SK-N-SH treated with all-trans-retinoic acid at 6 μM for 48 hours (cell line): ENCODE data around the gene TCERG1L.

Experiments
- ATAC-seq: fragments of 200-7000 bp; cut with Tn5 transposase; 3 replicates; pipeline ENCODE4 v1.9.1; 2020; ENCODE audit warnings: mild to moderate bottlenecking, moderate library complexity
- ARNTL ChIP-seq: fragments of 450-650 bp; formaldehyde crosslinking; IDR thresholded peaks from 2 replicates; pipeline ENCODE4 v1.5.0; 2020; ENCODE audit warnings: low read depth, mild to moderate bottlenecking, moderate library complexity, borderline replicate concordance
- BACH2 ChIP-seq: fragments of 250-450 bp; sonication (Bioruptor Pico); IDR thresholded peaks from 2 replicates; pipeline ENCODE4 v1.9.0; 2021; ENCODE audit warnings: mild to moderate bottlenecking, borderline replicate concordance
- CSDC2 ChIP-seq: fragments of 250-450 bp; sonication (Bioruptor Pico); IDR thresholded peaks from 2 replicates; pipeline ENCODE4 v1.5.0; 2020; ENCODE audit warnings: mild to moderate bottlenecking, moderate library complexity
- ESRRG ChIP-seq: fragments of 250-450 bp; sonication (Bioruptor Pico); IDR thresholded peaks from 2 replicates; pipeline ENCODE4 v1.6.1; 2021; ENCODE audit warnings: mild to moderate bottlenecking
- GLIS3 ChIP-seq: fragments of 250-450 bp; sonication (Bioruptor Pico); IDR thresholded peaks from 2 replicates; pipeline ENCODE4 v1.5.0; 2020; ENCODE audit warnings: mild to moderate bottlenecking, moderate library complexity
- OSR1 ChIP-seq: fragments of 250-450 bp; sonication (Bioruptor Pico); IDR thresholded peaks from 2 replicates; pipeline ENCODE4 v1.8.0; 2022; ENCODE audit warnings: moderate library complexity, mild to moderate bottlenecking, inconsistent platforms
- SNAI2 ChIP-seq: fragments of 250-450 bp; sonication (Bioruptor Pico); IDR thresholded peaks from 2 replicates; pipeline ENCODE4 v1.5.0; 2020; ENCODE audit warnings: mild to moderate bottlenecking, moderate library complexity
- ZNF565 ChIP-seq: fragments of 450-650 bp; formaldehyde crosslinking; conservative IDR thresholded peaks from 2 replicates; pipeline ENCODE4 v1.5.0; 2020; ENCODE audit warnings: low read depth, mild to moderate bottlenecking, moderate library complexity
- ZNF70 ChIP-seq: fragments of 450-650 bp; formaldehyde crosslinking; IDR thresholded peaks from 2 replicates; pipeline ENCODE4 v1.5.0; 2020; ENCODE audit warnings: mild to moderate bottlenecking, moderate library complexity
- ZNF8 ChIP-seq: fragments of 450-650 bp; formaldehyde crosslinking; IDR thresholded peaks from 2 replicates; pipeline ENCODE4 v1.5.0; 2020; ENCODE audit warnings: mild to moderate bottlenecking, moderate library complexity
- TF ChIP-seq, protein P1 (sequence below): fragments of 250-450 bp; sonication (Bioruptor Pico); IDR thresholded peaks from 2 replicates; pipeline ENCODE4 v1.8.0; 2020; ENCODE audit warnings: mild to moderate bottlenecking, moderate library complexity, borderline replicate concordance
- TF ChIP-seq, protein P2 (sequence below): fragments of 250-450 bp; sonication (Bioruptor Pico); IDR thresholded peaks from 2 replicates; pipeline ENCODE4 v1.5.1; 2020; ENCODE audit warnings: low read depth, mild to moderate bottlenecking, moderate library complexity
- TF ChIP-seq, protein P3 (sequence below): fragments of 250-450 bp; sonication (Bioruptor Pico); IDR thresholded peaks from 2 replicates; pipeline ENCODE4 v1.5.0; 2020; ENCODE audit warnings: mild to moderate bottlenecking, moderate library complexity
- TF ChIP-seq, protein P4 (sequence below): fragments of 250-450 bp; sonication (Bioruptor Pico); IDR thresholded peaks from 2 replicates; pipeline ENCODE4 v1.8.0; 2021; ENCODE audit warnings: low read depth, mild to moderate bottlenecking, moderate library complexity, borderline replicate concordance

Gene TCERG1L

DNA sequence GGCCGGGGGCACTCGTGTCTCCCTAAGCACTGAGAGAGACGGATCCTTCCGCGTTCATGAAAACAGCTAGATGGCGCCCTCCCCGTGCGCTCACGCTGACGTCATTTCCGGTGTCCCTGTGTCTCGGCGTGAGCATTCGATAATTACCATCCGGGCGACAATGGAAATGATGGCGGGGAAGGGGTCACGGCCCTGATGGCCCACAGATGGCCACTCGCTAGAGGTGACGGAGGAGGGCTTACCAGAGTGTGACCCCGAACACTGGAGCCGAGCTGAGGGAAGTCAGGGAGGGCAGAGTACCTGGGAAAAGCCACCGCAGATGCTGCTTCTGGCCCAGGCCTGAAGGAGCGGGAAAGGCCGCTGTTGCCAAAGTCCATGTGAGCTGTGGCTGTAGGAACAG is 222.9 kb downstream of the TCERG1L start (continued):
- TF ChIP-seq, protein P1, sequence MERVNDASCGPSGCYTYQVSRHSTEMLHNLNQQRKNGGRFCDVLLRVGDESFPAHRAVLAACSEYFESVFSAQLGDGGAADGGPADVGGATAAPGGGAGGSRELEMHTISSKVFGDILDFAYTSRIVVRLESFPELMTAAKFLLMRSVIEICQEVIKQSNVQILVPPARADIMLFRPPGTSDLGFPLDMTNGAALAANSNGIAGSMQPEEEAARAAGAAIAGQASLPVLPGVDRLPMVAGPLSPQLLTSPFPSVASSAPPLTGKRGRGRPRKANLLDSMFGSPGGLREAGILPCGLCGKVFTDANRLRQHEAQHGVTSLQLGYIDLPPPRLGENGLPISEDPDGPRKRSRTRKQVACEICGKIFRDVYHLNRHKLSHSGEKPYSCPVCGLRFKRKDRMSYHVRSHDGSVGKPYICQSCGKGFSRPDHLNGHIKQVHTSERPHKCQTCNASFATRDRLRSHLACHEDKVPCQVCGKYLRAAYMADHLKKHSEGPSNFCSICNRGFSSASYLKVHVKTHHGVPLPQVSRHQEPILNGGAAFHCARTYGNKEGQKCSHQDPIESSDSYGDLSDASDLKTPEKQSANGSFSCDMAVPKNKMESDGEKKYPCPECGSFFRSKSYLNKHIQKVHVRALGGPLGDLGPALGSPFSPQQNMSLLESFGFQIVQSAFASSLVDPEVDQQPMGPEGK, result no peak
- TF ChIP-seq CSDC2 (CRISPR knock-in tag) (no peak), BACH2 (CRISPR knock-in tag) (no peak)

DNA sequence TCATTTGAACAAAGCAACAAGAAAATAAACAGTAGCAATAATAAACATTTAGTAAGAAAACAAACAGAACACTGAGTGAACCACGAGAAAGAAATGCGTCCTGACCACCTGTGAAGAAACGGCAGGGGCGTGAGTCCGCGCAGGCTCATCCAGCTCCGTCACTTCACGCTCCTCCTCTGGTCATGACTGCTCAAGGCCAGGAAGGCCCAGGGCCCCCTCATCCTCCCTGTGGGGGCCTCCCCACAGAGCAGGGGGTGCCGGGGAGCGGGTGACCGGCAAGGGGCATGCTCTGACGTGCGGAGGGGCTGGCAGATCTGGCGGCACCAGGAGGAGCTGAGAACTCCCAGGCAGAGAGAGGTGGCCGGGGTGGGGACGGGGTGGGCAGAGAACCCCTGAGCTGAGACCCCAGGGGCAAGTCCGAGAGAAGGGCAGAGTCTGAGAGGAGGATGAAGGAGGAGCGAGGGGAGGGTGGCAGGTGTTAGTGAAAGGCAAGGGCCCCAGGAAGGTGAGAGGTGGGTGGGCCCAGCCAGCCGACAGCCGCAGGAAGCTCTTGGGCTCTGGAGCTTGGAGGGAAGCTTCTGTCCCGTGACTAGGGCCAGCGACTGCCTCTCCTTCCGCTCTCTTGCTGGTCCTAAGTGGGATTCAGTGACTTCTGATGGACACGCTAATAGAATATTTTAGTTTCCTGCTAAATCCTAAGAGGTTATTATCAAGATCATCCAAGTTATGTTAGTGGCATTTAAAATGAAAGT is 223.9 kb downstream of the TCERG1L start:
- TF ChIP-seq GLIS3 (CRISPR knock-in tag), result no peak
- no peak for ATAC-seq

DNA sequence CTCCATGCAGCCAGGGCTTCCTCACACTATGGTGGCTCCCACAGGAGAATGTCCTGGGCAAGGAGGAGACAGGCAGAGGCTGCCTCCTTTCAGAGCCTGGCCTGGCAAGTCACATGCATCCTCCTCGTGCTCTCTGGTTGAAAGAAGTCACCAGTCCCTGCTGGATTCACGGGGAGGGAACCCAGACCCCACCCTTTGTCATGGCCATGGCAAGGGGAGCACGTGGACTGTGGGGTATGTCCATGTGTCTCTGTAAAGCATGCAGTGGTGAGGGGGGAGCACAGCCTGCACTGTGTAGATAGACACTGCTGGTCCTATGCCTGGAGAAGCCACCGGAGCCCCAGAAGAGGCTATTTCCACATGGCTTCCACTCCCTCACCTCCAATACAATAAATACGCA is 225.0 kb downstream of the TCERG1L start:
- no peak for ATAC-seq
- TF ChIP-seq ZNF565 (CRISPR knock-in tag), result 0 out of 2 replicates have a peak, but pooled peaks have one; percentile 38
- TF ChIP-seq, protein P2, sequence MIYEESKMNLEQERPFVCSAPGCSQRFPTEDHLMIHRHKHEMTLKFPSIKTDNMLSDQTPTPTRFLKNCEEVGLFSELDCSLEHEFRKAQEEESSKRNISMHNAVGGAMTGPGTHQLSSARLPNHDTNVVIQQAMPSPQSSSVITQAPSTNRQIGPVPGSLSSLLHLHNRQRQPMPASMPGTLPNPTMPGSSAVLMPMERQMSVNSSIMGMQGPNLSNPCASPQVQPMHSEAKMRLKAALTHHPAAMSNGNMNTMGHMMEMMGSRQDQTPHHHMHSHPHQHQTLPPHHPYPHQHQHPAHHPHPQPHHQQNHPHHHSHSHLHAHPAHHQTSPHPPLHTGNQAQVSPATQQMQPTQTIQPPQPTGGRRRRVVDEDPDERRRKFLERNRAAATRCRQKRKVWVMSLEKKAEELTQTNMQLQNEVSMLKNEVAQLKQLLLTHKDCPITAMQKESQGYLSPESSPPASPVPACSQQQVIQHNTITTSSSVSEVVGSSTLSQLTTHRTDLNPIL (CRISPR knock-in tag), result no peak
- TF ChIP-seq, protein P3, sequence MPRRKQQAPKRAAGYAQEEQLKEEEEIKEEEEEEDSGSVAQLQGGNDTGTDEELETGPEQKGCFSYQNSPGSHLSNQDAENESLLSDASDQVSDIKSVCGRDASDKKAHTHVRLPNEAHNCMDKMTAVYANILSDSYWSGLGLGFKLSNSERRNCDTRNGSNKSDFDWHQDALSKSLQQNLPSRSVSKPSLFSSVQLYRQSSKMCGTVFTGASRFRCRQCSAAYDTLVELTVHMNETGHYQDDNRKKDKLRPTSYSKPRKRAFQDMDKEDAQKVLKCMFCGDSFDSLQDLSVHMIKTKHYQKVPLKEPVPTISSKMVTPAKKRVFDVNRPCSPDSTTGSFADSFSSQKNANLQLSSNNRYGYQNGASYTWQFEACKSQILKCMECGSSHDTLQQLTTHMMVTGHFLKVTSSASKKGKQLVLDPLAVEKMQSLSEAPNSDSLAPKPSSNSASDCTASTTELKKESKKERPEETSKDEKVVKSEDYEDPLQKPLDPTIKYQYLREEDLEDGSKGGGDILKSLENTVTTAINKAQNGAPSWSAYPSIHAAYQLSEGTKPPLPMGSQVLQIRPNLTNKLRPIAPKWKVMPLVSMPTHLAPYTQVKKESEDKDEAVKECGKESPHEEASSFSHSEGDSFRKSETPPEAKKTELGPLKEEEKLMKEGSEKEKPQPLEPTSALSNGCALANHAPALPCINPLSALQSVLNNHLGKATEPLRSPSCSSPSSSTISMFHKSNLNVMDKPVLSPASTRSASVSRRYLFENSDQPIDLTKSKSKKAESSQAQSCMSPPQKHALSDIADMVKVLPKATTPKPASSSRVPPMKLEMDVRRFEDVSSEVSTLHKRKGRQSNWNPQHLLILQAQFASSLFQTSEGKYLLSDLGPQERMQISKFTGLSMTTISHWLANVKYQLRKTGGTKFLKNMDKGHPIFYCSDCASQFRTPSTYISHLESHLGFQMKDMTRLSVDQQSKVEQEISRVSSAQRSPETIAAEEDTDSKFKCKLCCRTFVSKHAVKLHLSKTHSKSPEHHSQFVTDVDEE (CRISPR knock-in tag), result no peak
- no peak for TF ChIP-seq ZNF70 (CRISPR knock-in tag)
- TF ChIP-seq ESRRG (CRISPR knock-in tag), result no peak
- TF ChIP-seq ARNTL (CRISPR knock-in tag), result no peak
- no peak for TF ChIP-seq ZNF8 (CRISPR knock-in tag)
- TF ChIP-seq OSR1 (CRISPR knock-in tag), result no peak

DNA sequence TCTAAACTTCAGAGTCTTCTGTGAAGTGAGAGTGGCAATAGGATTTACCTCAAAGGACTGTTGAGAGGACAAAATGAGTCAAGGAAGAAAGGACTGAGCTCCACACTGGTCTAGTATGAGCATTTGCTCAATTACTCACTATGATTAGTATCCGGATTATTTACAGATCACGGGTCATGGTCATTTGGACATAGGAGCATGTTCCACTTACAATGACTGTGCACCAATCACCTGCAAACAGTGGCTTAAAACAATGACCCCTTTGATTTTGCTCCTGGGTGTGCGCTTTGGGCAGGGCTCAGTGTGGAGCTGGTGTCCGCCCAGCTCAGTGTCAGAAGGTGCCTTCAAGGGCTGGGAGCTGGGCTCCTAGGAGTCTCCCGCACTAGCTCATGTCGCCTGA is 225.4 kb downstream of the TCERG1L start:
- no peak for ATAC-seq
- TF ChIP-seq, protein P4, sequence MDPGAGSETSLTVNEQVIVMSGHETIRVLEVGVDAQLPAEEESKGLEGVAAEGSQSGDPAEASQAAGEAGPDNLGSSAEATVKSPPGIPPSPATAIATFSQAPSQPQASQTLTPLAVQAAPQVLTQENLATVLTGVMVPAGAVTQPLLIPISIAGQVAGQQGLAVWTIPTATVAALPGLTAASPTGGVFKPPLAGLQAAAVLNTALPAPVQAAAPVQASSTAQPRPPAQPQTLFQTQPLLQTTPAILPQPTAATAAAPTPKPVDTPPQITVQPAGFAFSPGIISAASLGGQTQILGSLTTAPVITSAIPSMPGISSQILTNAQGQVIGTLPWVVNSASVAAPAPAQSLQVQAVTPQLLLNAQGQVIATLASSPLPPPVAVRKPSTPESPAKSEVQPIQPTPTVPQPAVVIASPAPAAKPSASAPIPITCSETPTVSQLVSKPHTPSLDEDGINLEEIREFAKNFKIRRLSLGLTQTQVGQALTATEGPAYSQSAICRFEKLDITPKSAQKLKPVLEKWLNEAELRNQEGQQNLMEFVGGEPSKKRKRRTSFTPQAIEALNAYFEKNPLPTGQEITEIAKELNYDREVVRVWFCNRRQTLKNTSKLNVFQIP (CRISPR knock-in tag), result no peak
- TF ChIP-seq, protein P3 (CRISPR knock-in tag), result no peak
- TF ChIP-seq SNAI2 (CRISPR knock-in tag), result no peak
